Right ventricle myocardium inferior (tissue), 1 donor: Measurements from ENCODE around the gene PRAMEF14. TPM values are rescaled to one million over a fixed set of nuclear protein-coding genes. Genes with fewer than 3 reads are reported as not detected.
"Not testable (repeated sequence)": the region's sequence is repeated elsewhere in the genome, so short reads cannot be mapped to it uniquely, and the experiment has no call there.

Experiments
- ATAC-seq: fragments of 200-7000 bp; cut with Tn5 transposase; one replicate; pipeline ENCODE4 v1.9.1; 2020; ENCODE audit warnings: mild to moderate bottlenecking, moderate library complexity
- DNase-seq: peaks from one replicate; pipeline ENCODE4 v3.0.0; 2021; ENCODE audit errors: missing footprints
- intact Hi-C: fragments of 100-400 bp; cut with DNase I; formaldehyde crosslinking; loops from one replicate; pipeline ENCODE4 v1.11.0; 2022
- long read RNA-seq: library from polyadenylated mRNA; unstranded; transcript quantifications from one replicate; pipeline ENCODE4 v2.0.0, GENCODE V29; 2021
- total RNA-seq: library from RNA; stranded (reverse); fragmentation: NEBNext Ultra II Directional; extraction: Animal tissue kit (Norgen Biotek cat#: 25700); gene quantifications from one replicate; pipeline ENCODE4 v1.2.1, GENCODE V29; 2021
- donor health status: DM: no; HTN: yes; CAD: no; lungs with severe emphysema.

The PRAMEF14 gene, protein sequence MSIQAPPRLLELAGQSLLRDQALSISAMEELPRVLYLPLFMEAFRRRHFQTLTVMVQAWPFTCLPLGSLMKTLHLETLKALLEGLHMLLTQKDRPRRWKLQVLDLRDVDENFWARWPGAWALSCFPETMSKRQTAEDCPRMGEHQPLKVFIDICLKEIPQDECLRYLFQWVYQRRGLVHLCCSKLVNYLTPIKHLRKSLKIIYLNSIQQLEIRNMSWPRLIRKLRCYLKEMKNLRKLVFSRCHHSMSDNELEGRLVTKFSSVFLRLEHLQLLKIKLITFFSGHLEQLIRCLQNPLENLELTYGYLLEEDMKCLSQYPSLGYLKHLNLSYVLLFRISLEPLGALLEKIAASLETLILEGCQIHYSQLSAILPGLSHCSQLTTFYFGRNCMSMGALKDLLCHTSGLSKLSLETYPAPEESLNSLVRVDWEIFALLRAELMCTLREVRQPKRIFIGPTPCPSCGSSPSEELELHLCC
- not detected for total RNA-seq
- long read RNA-seq = 0 reads

DNA sequence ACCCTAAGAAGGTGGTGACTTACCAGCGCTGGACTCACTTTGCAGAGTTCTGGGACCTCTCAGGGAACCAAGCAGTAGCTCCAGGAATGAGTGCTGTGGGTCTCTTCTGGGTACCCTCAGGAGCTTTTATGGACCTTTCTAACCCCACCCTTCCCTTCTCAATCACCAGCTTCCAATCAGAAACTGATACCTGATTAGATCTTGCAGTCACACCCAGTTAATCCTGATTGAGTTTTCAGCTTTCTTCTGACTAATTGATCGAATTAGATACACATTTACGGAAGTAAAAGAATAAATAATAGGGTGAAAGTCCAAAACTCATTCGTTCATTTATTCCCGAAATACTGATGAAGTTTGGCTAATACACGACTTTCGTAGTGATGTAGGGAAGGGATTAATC lies at the start of gene PRAMEF14:
PRAMEF14 (minus strand) TSS at position 101 of the 400 bp plus-strand sequence. CDS start 1,820 bp downstream, outside the sequence.
- intact Hi-C loops, ATAC-seq, DNase-seq: not testable (repeated sequence)

DNA sequence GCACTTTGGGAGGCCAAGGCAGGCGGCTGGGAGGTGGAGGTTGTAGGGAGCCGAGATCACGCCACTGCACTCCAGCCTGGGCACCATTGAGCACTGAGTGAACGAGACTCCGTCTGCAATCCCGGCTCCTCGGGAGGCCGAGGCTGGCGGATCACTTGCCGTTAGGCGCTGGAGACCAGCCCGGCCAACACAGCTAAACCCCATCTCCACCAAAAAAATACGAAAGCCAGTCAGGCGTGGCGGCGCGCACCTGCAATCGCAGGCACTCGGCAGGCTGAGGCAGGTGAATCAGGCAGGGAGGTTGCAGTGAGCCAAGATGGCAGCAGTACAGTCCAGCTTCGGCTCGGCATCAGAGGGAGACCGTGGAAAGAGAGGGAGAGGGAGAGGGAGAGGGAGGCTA lies 48.4 kb upstream of the PRAMEF14 start:
- intact Hi-C loops, DNase-seq, ATAC-seq: not testable (repeated sequence)

DNA sequence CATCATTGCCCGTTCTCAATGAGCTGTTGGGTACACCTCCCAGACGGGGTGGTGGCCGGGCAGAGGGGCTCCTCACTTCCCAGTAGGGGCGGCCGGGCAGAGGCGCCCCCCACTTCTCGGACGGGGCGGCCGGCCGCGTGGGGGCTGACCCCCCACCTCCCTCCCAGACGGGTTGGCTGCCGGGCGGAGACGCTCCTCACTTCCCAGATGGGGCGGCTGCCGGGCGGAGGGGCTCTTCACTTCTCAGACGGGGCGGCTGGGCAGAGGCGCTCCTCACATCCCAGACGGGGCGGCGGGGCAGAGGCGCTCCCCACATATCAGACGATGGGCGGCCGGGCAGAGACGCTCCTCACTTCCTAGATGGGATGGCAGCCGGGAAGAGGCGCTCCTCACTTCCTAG lies 47.8 kb upstream of the PRAMEF14 start:
- intact Hi-C loops, ATAC-seq, DNase-seq: not testable (repeated sequence)

DNA sequence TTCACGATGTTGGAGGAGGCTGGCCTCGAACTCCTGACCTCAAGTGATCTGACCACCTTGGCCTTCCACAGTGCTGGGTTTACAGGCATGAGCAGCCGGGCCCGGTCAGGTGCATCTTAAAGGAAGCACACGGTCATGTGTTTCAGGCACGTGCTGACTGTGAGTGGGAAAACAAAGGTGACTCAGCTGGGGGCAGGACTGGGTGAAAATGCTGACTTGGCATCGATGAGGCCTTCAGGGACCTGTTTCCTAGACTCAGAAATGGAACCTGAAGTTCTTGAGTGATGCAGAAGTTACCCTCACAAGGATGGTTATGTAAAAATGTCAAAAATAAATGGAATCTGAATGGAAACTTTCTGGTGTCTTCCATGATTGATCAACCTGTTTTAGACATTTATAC lies 46.1 kb upstream of the PRAMEF14 start:
- DNase-seq, ATAC-seq, intact Hi-C loops: not testable (repeated sequence)

DNA sequence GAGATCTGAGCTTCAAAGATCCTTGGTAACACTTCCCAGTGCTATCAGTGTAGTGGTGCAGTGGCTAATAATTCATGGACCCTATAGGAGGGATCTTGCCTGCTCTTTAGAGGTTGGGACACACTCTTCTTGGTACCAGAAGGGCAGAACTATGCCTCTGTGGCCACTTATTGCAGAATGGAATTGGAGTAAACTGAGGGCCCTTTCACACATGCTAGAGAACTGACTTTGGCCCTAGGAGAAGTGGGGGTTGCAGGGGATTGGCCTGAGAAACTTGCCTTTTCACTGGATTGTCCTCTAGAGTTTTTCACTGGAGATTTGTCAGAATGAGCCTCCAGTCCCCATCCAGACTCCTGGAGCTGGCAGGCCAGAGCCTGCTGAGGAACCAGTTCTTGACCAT lies 42.4 kb upstream of the PRAMEF14 start, which contains the start of gene PRAMEF17:
PRAMEF17 (plus strand) TSS at position 301 of the 400 bp plus-strand sequence; CDS start at position 327, 26 bp downstream.
- intact Hi-C loops, ATAC-seq, DNase-seq: not testable (repeated sequence)

DNA sequence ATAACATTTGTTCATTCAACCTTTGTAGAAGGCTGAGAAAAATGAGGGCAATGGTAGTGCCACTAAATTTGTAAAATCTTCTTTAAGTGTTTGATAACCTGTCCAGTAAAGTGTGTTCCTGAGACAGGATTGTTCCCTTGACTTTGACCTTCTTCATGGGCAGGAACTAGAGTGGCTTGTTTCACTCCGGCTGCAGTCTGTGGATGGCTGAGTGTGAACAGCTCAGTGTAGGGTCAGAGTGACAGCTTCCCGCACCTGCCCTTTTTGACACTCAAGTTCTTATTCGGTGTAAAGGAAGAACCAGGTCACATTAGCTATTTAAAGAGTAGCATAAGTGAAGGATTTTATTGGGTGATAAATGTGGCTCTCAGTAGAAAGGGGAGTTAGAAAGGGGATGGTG lies 33.4 kb upstream of the PRAMEF14 start:
- ATAC-seq, DNase-seq, intact Hi-C loops: not testable (repeated sequence)

DNA sequence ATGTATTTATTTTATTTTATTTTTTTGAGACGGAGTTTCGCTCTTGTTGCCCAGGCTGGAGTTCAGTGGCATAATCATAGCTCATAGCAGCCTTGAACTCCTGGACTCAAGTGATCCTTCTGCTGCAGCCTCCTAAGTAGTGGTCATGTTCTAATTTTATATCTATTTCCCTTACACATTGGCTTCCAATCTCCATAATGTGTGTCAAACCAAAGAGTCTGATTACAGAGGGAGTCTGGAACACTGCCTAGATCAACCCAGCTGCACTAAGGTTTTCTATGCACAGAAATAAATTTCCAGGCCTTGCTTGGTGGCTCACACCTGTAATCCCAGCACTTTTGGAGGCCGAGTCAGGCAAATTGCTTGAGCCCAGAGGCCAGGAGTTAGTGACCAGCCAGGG lies 32.0 kb upstream of the PRAMEF14 start:
- ATAC-seq, intact Hi-C loops, DNase-seq: not testable (repeated sequence)

DNA sequence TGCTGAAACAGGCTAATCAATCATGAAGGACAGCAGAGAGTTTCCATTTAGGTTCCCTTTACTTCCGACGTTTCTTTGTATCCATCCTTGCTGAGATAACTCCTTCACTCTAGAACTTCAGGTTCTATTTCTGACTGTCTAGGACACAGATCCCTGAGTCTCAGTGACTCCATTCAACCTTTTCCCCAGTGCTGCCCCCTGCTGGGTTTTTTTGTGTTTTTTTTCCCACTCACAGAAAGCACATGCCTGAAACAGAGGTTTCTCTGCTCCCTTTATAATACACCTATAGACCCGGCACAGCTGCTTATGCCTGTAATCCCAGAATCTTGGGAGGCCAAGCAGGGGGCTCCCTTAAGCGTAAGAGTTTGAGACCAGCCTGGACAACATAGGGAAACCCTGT lies 21.6 kb upstream of the PRAMEF14 start:
- ATAC-seq, intact Hi-C loops, DNase-seq: not testable (repeated sequence)

DNA sequence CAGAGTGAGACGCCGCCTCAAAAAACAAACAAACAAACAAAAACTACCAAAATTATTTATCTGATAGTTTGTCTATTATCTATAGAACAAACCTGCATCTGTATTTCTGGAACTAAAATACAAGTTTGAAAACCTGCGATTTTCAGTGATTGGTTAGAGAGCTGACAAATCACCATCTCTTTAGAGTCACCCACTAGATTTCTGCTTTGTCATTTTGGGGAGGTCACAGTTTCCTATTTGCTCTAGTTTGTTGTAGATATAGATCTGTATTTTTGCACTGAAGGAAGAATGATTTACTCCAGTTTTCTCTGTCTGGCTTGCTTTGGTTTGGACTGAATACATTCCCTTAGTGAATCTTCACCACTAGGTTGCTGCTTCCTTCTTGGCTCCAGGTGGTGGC lies 19.6 kb upstream of the PRAMEF14 start:
- intact Hi-C loops, ATAC-seq, DNase-seq: not testable (repeated sequence)

DNA sequence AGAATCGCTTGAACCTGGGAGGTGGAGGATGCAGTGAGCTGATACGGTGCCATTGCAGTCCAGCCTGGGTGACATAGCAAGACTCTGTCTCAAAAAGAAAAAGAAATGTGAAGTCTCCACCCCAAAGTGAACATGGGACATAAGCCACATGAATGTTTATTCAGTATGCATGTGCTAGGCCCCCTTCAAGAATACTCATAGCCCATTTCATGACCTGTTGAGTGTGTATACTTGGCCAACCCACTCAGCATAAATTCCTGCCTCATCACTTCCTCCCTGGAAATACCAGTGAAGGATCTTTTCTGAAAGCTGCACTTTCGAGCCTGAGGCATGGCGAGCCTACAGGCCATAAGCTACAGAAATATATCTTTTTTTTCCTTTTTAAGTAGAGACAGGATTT lies 18.0 kb upstream of the PRAMEF14 start:
- DNase-seq, intact Hi-C loops, ATAC-seq: not testable (repeated sequence)

DNA sequence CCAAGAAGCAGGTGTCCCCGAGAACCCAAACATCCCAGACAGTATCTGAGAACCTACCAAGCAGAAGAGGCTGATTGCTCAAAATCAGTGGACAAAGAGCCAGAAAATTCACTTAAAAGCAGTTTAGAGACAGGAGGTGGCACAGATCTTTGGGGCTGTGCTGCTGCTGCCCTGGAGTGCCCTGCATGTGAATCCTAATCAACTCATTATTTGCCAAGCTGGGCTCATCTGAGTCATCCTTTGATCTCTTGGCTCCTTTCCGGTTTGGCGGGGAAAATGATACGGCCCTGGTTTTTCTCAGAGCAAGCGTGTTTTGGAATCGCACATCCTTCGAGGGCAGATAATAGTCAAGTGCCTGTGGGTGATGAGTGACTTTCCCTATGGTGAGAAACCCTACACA lies 15.4 kb upstream of the PRAMEF14 start:
- DNase-seq, ATAC-seq, intact Hi-C loops: not testable (repeated sequence)

DNA sequence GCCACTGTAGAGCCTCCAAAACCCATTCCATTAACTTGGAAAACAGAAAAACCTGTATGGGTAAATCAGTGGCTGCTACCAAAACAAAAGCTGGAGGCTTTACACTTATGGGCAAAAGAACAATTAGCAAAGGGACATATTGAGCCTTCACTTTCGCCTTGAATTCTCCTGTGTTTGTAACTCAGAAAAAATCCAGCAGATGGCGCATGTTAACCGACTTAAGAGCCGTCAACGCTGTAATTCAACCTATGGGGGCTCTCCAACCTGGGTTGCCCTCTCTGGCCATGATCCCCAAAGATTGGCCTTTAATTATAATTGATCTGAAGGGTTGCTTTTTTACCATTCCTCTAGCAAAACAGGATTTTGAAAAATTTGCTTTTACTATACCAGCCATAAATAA lies 9.8 kb upstream of the PRAMEF14 start:
- DNase-seq, ATAC-seq, intact Hi-C loops: not testable (repeated sequence)

DNA sequence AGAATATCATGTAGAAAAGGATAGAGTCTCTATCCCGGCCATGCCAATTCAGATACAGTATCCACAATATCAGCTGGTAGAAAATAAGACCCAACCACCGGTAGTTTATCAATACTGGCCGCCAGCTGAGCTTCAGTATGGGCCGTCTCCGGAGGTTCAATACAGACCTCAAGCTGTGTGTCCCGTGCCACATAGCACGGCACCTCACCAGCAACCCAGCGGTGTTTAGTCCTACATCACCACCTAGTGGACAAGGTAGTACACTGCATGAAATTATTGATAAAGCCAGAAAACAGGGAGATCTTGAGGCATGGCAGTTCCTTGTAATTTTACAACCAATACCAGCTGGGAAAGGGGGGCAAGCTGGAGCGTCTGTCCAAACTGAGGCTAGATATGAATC lies 7.5 kb upstream of the PRAMEF14 start:
- DNase-seq, intact Hi-C loops, ATAC-seq: not testable (repeated sequence)

DNA sequence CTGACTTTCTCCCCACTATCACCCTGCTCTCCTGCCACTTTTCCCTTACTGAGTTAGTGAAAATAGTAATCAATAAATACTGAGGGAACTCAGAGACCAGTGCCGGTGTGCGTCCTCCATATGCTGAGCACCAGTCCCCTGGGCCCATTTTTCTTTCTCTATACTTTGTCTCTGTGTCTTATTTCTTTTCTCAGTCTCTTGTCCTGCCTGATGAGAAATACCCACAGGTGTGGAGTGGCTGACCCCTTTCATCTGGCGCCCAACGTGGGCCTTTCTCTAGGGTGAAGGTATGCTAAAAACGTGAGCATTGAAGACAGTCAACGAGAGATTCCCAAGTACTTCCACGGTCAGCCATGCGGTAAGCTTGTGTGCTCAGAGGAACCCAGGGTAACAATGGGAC lies 6.5 kb upstream of the PRAMEF14 start:
- intact Hi-C loops, ATAC-seq, DNase-seq: not testable (repeated sequence)

DNA sequence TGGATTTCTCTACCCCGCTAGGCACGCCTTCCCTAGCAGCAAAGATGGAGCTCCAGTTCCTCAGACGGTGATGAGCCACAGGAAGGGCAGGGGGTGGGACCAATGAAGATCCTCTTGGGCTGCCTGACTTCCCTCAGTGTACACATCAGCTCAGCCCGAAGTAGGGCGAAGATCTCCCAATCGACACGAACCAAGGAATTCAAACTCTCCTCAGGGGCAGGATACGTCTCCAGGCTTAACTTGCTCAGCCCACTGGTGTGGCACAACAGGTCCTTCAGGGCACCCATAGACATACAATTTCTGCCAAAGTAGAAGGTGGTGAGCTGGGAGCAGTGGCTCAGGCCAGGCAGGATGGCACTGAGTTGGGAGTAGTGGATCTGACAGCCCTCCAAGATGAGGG lies 4.4 kb downstream of the PRAMEF14 start:
- intact Hi-C loops, ATAC-seq, DNase-seq: not testable (repeated sequence)

DNA sequence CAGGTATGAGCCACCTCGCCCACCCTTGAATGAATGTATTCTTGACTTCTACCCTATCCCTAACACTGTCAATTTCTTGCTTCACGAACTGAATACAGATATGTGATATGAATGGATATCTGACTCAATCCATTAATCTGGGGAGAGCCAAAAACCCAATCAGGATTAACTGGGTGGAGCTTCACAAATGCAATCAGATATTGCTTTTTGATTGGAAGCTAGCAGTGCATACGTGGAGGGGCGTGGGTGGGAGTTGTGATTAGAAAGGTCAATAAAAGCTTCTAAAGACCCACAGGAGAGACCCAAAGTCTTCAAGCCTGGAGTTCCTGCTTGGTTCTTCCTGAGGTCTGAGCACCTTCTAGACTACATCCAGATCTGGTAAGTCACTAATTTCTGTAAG lies 31.7 kb downstream of the PRAMEF14 start, which contains the start of gene PRAMEF15:
PRAMEF15 (plus strand) TSS at position 301 of the 400 bp plus-strand sequence. CDS start 2,827 bp downstream, outside the sequence.
- intact Hi-C loops, ATAC-seq: not testable (repeated sequence)

DNA sequence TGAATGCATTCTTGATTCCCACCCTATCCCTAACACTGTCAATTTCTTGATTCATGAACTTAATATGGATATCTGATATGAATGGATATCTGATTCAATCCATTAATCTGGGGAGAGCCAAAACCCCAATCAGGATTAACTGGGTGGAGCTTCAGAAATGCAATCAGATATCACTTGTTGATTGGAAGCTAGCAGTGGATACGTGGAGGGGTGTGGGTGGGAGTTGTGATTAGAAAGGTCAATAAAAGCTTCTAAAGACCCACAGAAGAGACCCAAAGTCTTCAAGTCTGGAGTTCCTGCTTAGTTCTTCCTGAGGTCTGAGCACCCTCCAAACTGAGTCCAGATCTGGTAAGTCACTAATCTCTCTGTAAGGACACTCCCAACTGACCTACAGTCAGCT lies 43.7 kb downstream of the PRAMEF14 start, which contains the start of gene PRAMEF33:
PRAMEF33 (plus strand) TSS at position 301 of the 400 bp plus-strand sequence. CDS start 2,416 bp downstream, outside the sequence.
- ATAC-seq, DNase-seq, intact Hi-C loops: not testable (repeated sequence)

More for the DNA sequence above, 31.7 kb downstream of the PRAMEF14 start, which contains the start of gene PRAMEF15:
- DNase-seq = not testable (repeated sequence)

DNA sequence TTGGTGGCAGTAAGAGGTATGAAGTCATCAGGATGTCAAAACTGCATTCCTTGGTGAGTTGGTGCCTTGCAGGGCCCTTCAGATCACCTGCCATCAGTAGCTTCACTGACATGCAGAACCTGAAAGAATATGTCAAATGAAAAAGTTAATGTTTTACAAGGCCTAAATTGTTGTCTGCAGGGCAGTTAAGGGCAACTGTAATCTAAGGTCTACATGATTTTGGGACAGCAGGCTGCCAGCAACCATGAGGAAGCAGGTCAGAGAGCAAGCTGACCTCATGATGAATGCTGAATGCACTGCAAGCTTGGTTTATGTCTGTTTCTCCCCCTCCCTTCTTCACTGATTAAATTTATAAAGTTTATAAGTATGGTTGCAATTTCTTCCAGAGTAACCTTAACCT lies 44.7 kb downstream of the PRAMEF14 start:
- intact Hi-C loops, ATAC-seq, DNase-seq: not testable (repeated sequence)

DNA sequence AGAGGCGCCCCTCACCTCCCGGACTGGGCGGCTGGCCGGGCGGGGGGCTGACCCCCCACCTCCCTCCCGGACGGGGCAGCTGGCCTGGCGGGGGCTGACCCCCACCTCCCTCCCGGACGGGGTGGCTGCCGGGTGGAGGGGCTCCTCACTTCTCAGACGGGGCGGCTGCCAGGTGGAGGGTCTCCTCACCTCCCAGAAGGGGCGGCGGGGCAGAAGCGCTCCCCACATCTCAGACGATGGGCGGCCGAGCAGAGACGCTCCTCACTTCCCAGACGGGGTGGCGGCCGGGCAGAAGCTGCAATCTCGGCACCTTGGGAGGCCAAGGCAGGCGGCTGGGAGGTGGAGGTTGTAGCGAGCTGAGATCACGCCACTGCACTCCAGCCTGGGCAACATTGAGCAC lies 48.2 kb downstream of the PRAMEF14 start:
- DNase-seq, ATAC-seq, intact Hi-C loops: not testable (repeated sequence)
